Astrocyte (in vitro differentiated cells and primary cell): ENCODE data around the gene MATN1. TPM values are rescaled to one million over a fixed set of nuclear protein-coding genes. Genes with fewer than 3 reads are reported as not detected.

Source experiments
- DNase-seq: peaks from one replicate; pipeline ENCODE4 v3.0.0-alpha.2; 2010; ENCODE audit warnings: low read depth
- FAIRE-seq: peaks from 2 replicates; lab custom pipeline; 2011; peaks lifted over from hg19 to GRCh38; lab: Jason Lieb, UNC
- H2AFZ ChIP-seq: 2 replicates; pipeline ENCODE4 v1.6.0; 2012; ENCODE audit warnings: low read depth, low read length, inconsistent platforms
- H3K27ac ChIP-seq: 2 replicates; pipeline ENCODE4 v1.5.1; 2011; ENCODE audit warnings: low read depth, low read length, inconsistent platforms
- H3K27me3 ChIP-seq: 2 replicates; pipeline ENCODE4 v1.6.0; 2011; ENCODE audit warnings: low read length, inconsistent platforms; ENCODE audit not compliant: insufficient read depth
- H3K36me3 ChIP-seq: 2 replicates; pipeline ENCODE4 v1.5.1; 2011; ENCODE audit warnings: low read length, inconsistent platforms; ENCODE audit not compliant: insufficient read depth
- H3K4me1 ChIP-seq: 2 replicates; pipeline ENCODE4 v1.5.1; 2011; ENCODE audit warnings: low read length, inconsistent platforms; ENCODE audit not compliant: insufficient read depth
- H3K4me2 ChIP-seq: 2 replicates; pipeline ENCODE4 v1.6.0; 2012; ENCODE audit warnings: low read length, inconsistent platforms
- H3K4me3 ChIP-seq: 2 replicates; pipeline ENCODE4 v1.5.1; 2011; ENCODE audit warnings: low read depth, mild to moderate bottlenecking, low read length, inconsistent platforms; ENCODE audit not compliant: insufficient read depth
- H3K79me2 ChIP-seq: 2 replicates; pipeline ENCODE4 v1.6.0; 2012; ENCODE audit warnings: mild to moderate bottlenecking, low read length, inconsistent platforms; ENCODE audit not compliant: insufficient read depth
- H3K9ac ChIP-seq: 2 replicates; pipeline ENCODE4 v1.6.0; 2012; ENCODE audit warnings: mild to moderate bottlenecking, low read length, inconsistent platforms
- H3K9me3 ChIP-seq: 2 replicates; pipeline ENCODE4 v1.5.1; 2012; ENCODE audit warnings: low read depth, mild to moderate bottlenecking, low read length, inconsistent platforms; ENCODE audit not compliant: insufficient read depth
- H4K20me1 ChIP-seq: 2 replicates; pipeline ENCODE4 v1.6.0; 2012; ENCODE audit warnings: low read length, inconsistent platforms; ENCODE audit not compliant: insufficient read depth
- H3K27ac Mint-ChIP-seq: one replicate; pipeline ENCODE4 v1.8.0; 2021; ENCODE audit warnings: mild to moderate bottlenecking, mixed read lengths; ENCODE audit not compliant: unreplicated experiment
- H3K27me3 Mint-ChIP-seq: one replicate; pipeline ENCODE4 v1.8.0; 2021; ENCODE audit warnings: low read depth, mixed read lengths; ENCODE audit not compliant: unreplicated experiment
- H3K36me3 Mint-ChIP-seq: one replicate; pipeline ENCODE4 v1.8.0; 2021; ENCODE audit warnings: low read depth, mixed read lengths; ENCODE audit not compliant: unreplicated experiment
- H3K4me1 Mint-ChIP-seq: one replicate; pipeline ENCODE4 v1.8.0; 2021; ENCODE audit warnings: low read depth, mixed read lengths; ENCODE audit not compliant: unreplicated experiment
- H3K4me3 Mint-ChIP-seq: one replicate; pipeline ENCODE4 v1.8.0; 2021; ENCODE audit warnings: mild to moderate bottlenecking, moderate library complexity, mixed read lengths; ENCODE audit not compliant: unreplicated experiment
- H3K9me3 Mint-ChIP-seq: one replicate; pipeline ENCODE4 v1.8.0; 2021; ENCODE audit warnings: mild to moderate bottlenecking, mixed read lengths; ENCODE audit not compliant: unreplicated experiment
- CTCF ChIP-seq: IDR thresholded peaks from 2 replicates; pipeline ENCODE4 v1.5.1; 2011; ENCODE audit warnings: low read depth, mild to moderate bottlenecking, inconsistent platforms, low read length, moderate library complexity; ENCODE audit not compliant: insufficient read depth
- EZH2 ChIP-seq: IDR thresholded peaks from 2 replicates; pipeline ENCODE4 v1.6.1; 2012; ENCODE audit warnings: mild to moderate bottlenecking, low read length, inconsistent platforms; ENCODE audit not compliant: insufficient read depth
- total RNA-seq: library from RNA; stranded (reverse); gene quantifications from 2 replicates; pipeline ENCODE4 v1.2.1, GENCODE V29; 2021

The MATN1 gene
- total RNA-seq, 1 donor from 2014 or later, result 0.32 TPM

DNA sequence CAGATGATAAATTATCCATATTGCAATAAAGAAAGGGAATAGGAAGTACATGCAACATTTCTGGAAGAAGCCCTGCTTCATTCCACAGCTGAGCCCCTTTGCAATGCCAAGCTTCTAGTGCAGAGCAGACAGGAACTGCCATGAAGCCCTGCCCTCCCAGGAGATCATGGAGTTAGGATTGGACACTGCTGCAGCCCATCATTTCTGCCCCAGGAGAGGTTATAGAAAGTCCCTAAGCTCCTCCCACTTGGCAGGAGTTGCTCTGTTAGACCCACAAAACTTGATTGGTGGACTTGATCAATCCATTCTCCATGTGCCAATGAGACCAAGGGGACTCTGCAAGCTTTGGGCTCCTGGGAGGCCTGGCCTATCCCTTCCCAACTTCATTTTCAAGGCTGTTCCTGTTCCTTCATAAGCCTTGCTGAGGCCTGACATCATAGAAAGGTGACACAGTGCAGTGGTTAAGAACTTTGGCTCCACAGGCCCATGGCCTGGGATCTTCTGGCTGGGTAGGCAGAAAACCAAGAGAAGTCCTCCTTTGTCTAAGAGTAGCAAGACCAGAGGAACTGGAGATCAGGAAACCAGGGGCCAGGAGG, 35.5 kb upstream of the MATN1 start:
- Mint-ChIP-seq H3K27me3 (peaks cover 2% of the 10 kb centered on the region), H3K9me3 (peaks cover 3% of the 10 kb centered on the region)

DNA sequence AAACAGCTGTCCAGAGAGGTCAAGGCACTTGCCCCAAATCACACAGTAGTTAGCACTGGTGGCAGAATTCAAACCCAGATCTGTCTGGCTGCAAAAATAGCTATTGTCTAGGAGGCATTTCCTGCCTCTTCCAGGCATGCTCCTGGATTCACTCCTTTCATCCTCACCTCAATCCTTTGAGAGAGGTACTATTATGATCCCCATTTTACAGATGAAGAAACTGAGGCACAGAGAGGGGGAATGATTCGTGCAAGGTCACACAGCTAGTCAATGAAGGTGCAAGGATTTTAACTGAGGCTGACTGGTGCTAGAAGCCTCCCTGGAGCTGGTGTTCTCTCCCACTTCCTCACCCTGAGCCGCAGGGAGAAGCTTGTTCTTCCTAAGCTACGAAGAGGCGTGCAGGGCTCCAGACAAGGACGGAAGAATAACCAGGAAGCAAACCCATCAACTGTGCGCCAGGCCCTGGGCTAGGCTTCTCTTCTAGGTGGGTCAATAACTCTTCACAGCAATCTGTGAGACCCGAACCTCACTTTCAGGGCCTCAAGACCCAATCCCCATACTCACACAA, 34.8 kb upstream of the MATN1 start:
- Histone ChIP-seq H3K36me3 (no peaks in the 10 kb centered on the region), H3K79me2 (no peaks in the 10 kb centered on the region), H3K4me2 (no peak overlapping the region), H3K27me3 (peaks cover 8% of the 10 kb centered on the region), H3K4me3 (no peak overlapping the region), H4K20me1 (peaks cover 4% of the 10 kb centered on the region), H2AFZ (no peak overlapping the region), H3K27ac (no peak overlapping the region), H3K9me3 (no peaks in the 10 kb centered on the region), H3K9ac (no peak overlapping the region), H3K4me1 (peaks cover 26% of the 10 kb centered on the region)
- Mint-ChIP-seq H3K4me1 (peaks cover 42% of the 10 kb centered on the region), H3K36me3 (peaks cover 2% of the 10 kb centered on the region), H3K27me3 (peaks cover 6% of the 10 kb centered on the region), H3K9me3 (peaks cover 3% of the 10 kb centered on the region), H3K4me3 (no peak overlapping the region), H3K27ac (peak overlapping the region; percentile 34)
- TF ChIP-seq EZH2 (no peak), CTCF (no peak)
- no peak for DNase-seq
- FAIRE-seq, result no peak

More for the DNA sequence above, 35.5 kb upstream of the MATN1 start:
- Histone ChIP-seq H3K4me1 (peaks cover 26% of the 10 kb centered on the region), H3K9me3 (no peaks in the 10 kb centered on the region), H3K27me3 (peaks cover 3% of the 10 kb centered on the region), H3K4me3 (no peak overlapping the region), H2AFZ (no peak overlapping the region), H3K36me3 (no peaks in the 10 kb centered on the region), H3K27ac (no peak overlapping the region), H3K79me2 (no peaks in the 10 kb centered on the region), H3K4me2 (no peak overlapping the region), H4K20me1 (peaks cover 4% of the 10 kb centered on the region), H3K9ac (no peak overlapping the region)
- no peak overlapping the region for H3K4me3 Mint-ChIP-seq
- H3K27ac Mint-ChIP-seq, result no peak overlapping the region
- peaks cover 2% of the 10 kb centered on the region for H3K36me3 Mint-ChIP-seq
- peaks cover 44% of the 10 kb centered on the region for H3K4me1 Mint-ChIP-seq
- TF ChIP-seq EZH2, result no peak
- TF ChIP-seq CTCF, result no peak
- FAIRE-seq (no peak), DNase-seq (no peak)
